ENCODE results near the gene PI4KB. TPM values are rescaled to one million over a fixed set of nuclear protein-coding genes. Genes with fewer than 3 reads are reported as not detected.

PI4KB gene
- total RNA-seq, 1 donor from 2014 or later = 55.1 TPM

DNA sequence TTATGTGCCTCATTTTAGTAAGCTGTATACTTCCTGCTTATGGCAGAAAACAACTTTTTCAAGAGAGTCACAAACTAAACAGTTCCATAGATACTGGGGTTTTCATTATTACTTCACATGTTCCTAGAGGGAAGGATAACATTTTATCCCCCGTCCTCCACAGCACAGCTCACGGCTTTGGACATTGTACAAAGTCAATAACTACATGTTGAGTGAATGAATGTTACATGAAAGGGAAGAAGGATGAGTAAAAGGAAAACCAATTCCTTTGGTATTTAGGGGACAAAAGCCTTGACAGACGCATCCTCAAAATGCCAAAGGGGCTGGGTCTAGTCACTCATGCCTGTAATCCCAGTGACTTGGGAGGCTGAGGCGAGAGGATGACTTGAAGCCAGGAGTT lies 14.8 kb downstream of the PI4KB start:
- Mint-ChIP-seq H3K4me3 (ENCODE audit: low read depth) (no peak overlapping the region), H3K36me3 (ENCODE audit: insufficient read depth) (peaks cover 9% of the 10 kb centered on the region), H3K27me3 (no peaks in the 10 kb centered on the region), H3K27ac (no peak overlapping the region), H3K9me3 (ENCODE audit: low read depth) (no peaks in the 10 kb centered on the region), H3K4me1 (ENCODE audit: low read depth) (peaks cover 3% of the 10 kb centered on the region)
- DNase-seq (ENCODE audit: low spot score, unreplicated experiment) = no peak
- TF ChIP-seq, protein P1, sequence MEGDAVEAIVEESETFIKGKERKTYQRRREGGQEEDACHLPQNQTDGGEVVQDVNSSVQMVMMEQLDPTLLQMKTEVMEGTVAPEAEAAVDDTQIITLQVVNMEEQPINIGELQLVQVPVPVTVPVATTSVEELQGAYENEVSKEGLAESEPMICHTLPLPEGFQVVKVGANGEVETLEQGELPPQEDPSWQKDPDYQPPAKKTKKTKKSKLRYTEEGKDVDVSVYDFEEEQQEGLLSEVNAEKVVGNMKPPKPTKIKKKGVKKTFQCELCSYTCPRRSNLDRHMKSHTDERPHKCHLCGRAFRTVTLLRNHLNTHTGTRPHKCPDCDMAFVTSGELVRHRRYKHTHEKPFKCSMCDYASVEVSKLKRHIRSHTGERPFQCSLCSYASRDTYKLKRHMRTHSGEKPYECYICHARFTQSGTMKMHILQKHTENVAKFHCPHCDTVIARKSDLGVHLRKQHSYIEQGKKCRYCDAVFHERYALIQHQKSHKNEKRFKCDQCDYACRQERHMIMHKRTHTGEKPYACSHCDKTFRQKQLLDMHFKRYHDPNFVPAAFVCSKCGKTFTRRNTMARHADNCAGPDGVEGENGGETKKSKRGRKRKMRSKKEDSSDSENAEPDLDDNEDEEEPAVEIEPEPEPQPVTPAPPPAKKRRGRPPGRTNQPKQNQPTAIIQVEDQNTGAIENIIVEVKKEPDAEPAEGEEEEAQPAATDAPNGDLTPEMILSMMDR (IDR thresholded peaks at IDR 0.05; ENCODE audit: unreplicated experiment) = no peak

DNA sequence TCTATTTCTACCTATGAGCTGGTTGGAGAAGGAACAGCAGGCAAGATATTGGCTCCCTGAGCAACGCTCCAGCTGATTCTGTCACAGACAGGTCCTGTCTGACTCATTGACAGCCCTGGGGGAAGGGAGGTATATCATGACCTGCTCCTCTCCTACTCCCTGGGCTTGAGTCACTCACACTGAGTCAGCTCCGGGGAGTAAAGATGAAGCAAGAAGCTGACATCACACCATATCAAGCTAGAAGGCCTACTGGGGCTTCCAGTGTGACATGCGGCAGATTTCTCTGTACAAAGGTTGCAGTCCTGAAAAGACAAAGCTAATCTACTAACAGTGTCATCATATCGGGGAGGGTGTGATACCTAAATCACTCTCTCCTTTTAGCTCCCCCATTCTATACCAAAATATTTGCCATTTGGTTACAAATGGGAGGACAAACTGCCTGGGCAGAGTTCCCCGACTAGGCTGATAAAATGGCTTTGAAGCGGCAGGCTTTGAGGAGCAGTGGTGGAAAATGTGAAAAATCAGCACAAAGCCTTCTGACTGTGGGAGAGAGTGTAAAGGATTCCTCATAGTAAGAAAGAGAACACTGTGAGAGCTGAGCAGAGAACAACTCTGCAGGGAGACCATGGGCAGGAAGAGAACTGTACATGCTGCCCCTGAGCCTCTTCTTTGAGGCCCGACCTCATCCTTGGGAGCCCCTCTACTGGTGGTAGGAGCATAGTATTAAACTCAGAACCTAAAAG lies 15.5 kb downstream of the PI4KB start:
- H3K4me3 Mint-ChIP-seq (ENCODE audit: low read depth) = no peak overlapping the region

DNA sequence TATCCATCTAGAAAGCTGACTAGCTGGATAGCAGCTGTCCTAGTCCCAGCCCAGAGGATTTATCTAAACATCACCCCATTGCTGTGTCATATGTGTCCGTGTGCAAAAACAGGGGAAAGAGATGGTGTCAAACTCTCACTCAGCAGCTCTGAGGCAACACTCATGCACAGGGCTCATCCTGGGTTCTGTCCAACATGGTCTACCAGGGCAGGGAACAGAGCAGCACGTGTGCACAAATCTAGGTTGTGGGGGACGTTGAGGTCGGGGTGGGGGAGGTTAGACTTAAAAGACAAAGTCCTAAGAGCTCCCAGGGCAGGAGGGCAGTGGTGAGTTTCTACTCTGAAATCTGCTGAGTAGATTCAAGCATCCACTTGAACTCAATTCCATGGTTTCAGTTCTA lies 16.2 kb downstream of the PI4KB start:
- Mint-ChIP-seq H3K4me3 (ENCODE audit: low read depth) (no peak overlapping the region), H3K27ac (no peak overlapping the region)

More for the DNA sequence above, 15.5 kb downstream of the PI4KB start:
- TF ChIP-seq, protein P1 (IDR thresholded peaks at IDR 0.05; ENCODE audit: unreplicated experiment) = no peak
- Mint-ChIP-seq H3K4me1 (ENCODE audit: low read depth) (peaks cover 3% of the 10 kb centered on the region), H3K9me3 (ENCODE audit: low read depth) (no peaks in the 10 kb centered on the region), H3K27ac (peak overlapping the region; percentile 34), H3K36me3 (ENCODE audit: insufficient read depth) (peaks cover 9% of the 10 kb centered on the region), H3K27me3 (no peaks in the 10 kb centered on the region)
- no peak for DNase-seq (ENCODE audit: low spot score, unreplicated experiment)

DNA sequence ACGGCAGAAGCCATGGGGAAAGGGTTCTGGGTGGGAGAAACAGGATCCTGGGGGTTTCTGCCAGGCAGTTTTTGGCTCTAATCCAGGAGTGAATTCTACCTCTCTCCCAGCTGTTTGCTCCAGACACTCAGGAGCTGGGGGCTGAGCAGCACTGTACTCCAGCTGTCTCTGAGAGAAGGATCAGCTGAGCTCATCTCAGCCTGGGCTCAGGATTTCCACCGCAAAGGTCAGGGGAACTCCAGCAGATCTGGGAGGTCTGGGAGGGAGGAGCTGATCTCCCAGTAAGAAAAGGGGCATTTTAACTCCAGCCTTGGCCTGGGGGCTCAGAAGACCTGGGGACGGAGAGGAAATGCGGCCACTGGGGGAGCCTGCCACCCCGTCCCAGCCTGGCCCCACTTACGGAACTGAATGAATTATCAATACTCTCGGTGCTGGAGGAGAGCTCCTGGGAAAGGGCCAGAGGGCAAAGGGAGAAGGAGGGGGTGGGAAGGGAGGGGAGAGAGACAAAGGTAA lies 17.3 kb downstream of the PI4KB start:
- TF ChIP-seq, protein P1 (IDR thresholded peaks at IDR 0.05; ENCODE audit: unreplicated experiment) = no peak
- Mint-ChIP-seq H3K9me3 (ENCODE audit: low read depth) (no peaks in the 10 kb centered on the region), H3K4me1 (ENCODE audit: low read depth) (peaks cover 3% of the 10 kb centered on the region), H3K27ac (peak overlapping the region; percentile 82), H3K36me3 (ENCODE audit: insufficient read depth) (peaks cover 17% of the 10 kb centered on the region), H3K4me3 (ENCODE audit: low read depth) (no peak overlapping the region), H3K27me3 (no peaks in the 10 kb centered on the region)
- no peak for DNase-seq (ENCODE audit: low spot score, unreplicated experiment)

More for the DNA sequence above, 16.2 kb downstream of the PI4KB start:
- Mint-ChIP-seq H3K9me3 (ENCODE audit: low read depth) (no peaks in the 10 kb centered on the region), H3K4me1 (ENCODE audit: low read depth) (peaks cover 3% of the 10 kb centered on the region), H3K36me3 (ENCODE audit: insufficient read depth) (peaks cover 13% of the 10 kb centered on the region), H3K27me3 (no peaks in the 10 kb centered on the region)
- TF ChIP-seq, protein P1 (IDR thresholded peaks at IDR 0.05; ENCODE audit: unreplicated experiment) = no peak
- no peak for DNase-seq (ENCODE audit: low spot score, unreplicated experiment)

DNA sequence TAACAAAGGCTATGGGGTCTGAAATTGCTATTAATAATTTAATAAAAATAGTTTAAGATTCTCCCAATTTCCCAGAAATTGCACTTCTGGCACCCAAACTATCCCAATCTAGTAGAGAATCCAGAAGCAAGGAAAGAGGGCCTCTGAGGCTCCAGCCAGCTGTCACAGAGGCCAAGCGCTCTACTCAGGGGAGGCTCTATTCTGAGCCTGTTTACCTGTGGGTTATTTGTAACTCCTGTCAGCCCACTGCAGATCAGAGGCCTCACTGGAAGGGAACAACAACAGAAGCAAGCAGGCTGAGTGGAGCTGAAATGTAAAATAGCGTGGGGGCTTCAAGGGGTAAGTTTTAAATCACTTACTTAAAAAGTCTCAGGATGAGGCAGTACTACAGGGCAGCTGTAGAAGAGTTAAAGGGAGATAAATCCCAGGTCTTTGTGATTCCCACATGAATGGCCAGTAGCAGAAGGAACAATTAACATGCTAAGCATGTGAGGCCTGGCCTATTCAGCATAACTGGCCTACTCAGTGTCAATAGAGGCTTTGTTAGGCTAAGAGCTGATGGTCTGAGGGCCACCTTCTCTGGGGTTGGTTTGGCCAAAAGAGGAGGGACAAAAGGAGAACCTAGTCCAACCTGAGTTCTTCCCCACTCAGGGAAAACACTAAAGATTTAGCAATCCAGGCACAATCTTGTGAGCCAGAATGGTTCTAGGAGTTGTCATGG lies 32.3 kb downstream of the PI4KB start:
- no peaks in the 10 kb centered on the region for H3K27me3 Mint-ChIP-seq
- no peak for DNase-seq (ENCODE audit: low spot score, unreplicated experiment)
- TF ChIP-seq, protein P1 (IDR thresholded peaks at IDR 0.05; ENCODE audit: unreplicated experiment) = no peak
- H3K36me3 Mint-ChIP-seq (ENCODE audit: insufficient read depth) = peaks cover 24% of the 10 kb centered on the region
- no peaks in the 10 kb centered on the region for H3K9me3 Mint-ChIP-seq (ENCODE audit: low read depth)
- H3K27ac Mint-ChIP-seq = peak overlapping the region; percentile 96
- peak overlapping the region; percentile 23 for H3K4me3 Mint-ChIP-seq (ENCODE audit: low read depth)
- H3K4me1 Mint-ChIP-seq (ENCODE audit: low read depth) = peaks cover 13% of the 10 kb centered on the region

Measured in progenitor cell of endocrine pancreas (in vitro differentiated cells).